GM12878 (cell line): Measurements from ENCODE around the gene RAB26. TPM values are rescaled to one million over a fixed set of nuclear protein-coding genes. Genes with fewer than 3 reads are reported as not detected.

Source experiments
- ATAC-seq: fragments of 200-7000 bp; cut with Tn5 transposase; 3 replicates; pipeline ENCODE4 v1.9.1; 2020; ENCODE audit warnings: mild to moderate bottlenecking, moderate library complexity
- BruUV-seq: library from RNA; stranded (reverse); fragments of 400-500 nt; replicated peaks from 2 replicates; lab custom pipeline; 2021; lab: Mats Ljungman, UMichigan
- CTCF ChIA-PET: fragments of 300-600 bp; sonication (Branson Sonifier 250); formaldehyde crosslinking; extraction: SDS; loops from one replicate; lab custom pipeline; 2021; ENCODE audit warnings: inconsistent platforms; lab: Yijun Ruan, JAX
- POLR2A ChIA-PET: fragments of 350-600 bp; formaldehyde crosslinking; extraction: SDS; loops from one replicate; lab custom pipeline; 2021; ENCODE audit warnings: inconsistent platforms; lab: Charles Lee
- RAD21 ChIA-PET: fragments of 300-600 bp; sonication (Branson Sonifier 250); formaldehyde crosslinking; loops from one replicate; lab custom pipeline; 2023; ENCODE audit warnings: antibody characterized with exemption; ENCODE audit not compliant: unreplicated experiment; lab: Charles Lee
- SMC1A ChIA-PET: fragments of 300-600 bp; sonication (Branson Sonifier 250); formaldehyde crosslinking; loops from one replicate; lab custom pipeline; 2023; ENCODE audit not compliant: unreplicated experiment, uncharacterized antibody; lab: Charles Lee
- DNase-seq: peaks from one replicate; pipeline ENCODE4 v3.0.0-alpha.2; 2011; ENCODE audit warnings: low read depth, low spot score
- FAIRE-seq: peaks from 3 replicates; lab custom pipeline; 2011; peaks lifted over from hg19 to GRCh38; lab: Jason Lieb, UNC
- H2AFZ ChIP-seq: 2 replicates; pipeline ENCODE4 v1.6.0; 2011; ENCODE audit warnings: low read depth, low read length, control low read depth; ENCODE audit not compliant: control insufficient read depth
- H3K27ac ChIP-seq: 2 replicates; pipeline ENCODE4 v1.5.1; 2011; ENCODE audit warnings: control low read depth; ENCODE audit not compliant: control insufficient read depth, insufficient read depth
- H3K27me3 ChIP-seq, 2 experiments: replicated peaks in 1 of 2; 2 replicates each; pipeline versions ENCODE4 v1.6.0 to v1.6.1; 2011; ENCODE audit warnings: low read length in 1 of 2; ENCODE audit not compliant: control insufficient read depth in 2 of 2, insufficient read depth in 2 of 2
- H3K36me3 ChIP-seq, 2 experiments: 2 replicates each; pipeline ENCODE4 v1.5.1; 2011; ENCODE audit warnings: low read length in 1 of 2; ENCODE audit not compliant: control insufficient read depth in 2 of 2, insufficient read depth in 2 of 2
- H3K4me1 ChIP-seq: 2 replicates; pipeline ENCODE4 v1.6.1; 2011; ENCODE audit warnings: mild to moderate bottlenecking, low read length, moderate library complexity, mixed read lengths; ENCODE audit not compliant: control insufficient read depth, insufficient read depth
- H3K4me2 ChIP-seq: 2 replicates; pipeline ENCODE4 v1.6.0; 2011; ENCODE audit warnings: control low read depth; ENCODE audit not compliant: control insufficient read depth, insufficient read depth
- H3K4me3 ChIP-seq: fragments of 200-600 bp; sonication (generic); 2 replicates; pipeline ENCODE4 v1.5.1; 2016
- H3K79me2 ChIP-seq: 2 replicates; pipeline ENCODE4 v1.6.0; 2011; ENCODE audit warnings: low read length; ENCODE audit not compliant: control insufficient read depth, insufficient read depth
- H3K9ac ChIP-seq: 2 replicates; pipeline ENCODE4 v1.8.0; 2011; ENCODE audit warnings: low read length, control low read depth, mixed read lengths; ENCODE audit not compliant: control insufficient read depth, insufficient read depth
- H3K9me3 ChIP-seq: replicated peaks from 3 replicates; pipeline ENCODE4 v1.5.1; 2011; ENCODE audit warnings: mild to moderate bottlenecking, low read length; ENCODE audit not compliant: control insufficient read depth, insufficient read depth
- H4K20me1 ChIP-seq: 2 replicates; pipeline ENCODE4 v1.6.0; 2011; ENCODE audit not compliant: control insufficient read depth, insufficient read depth
- POLR2A ChIP-seq: IDR thresholded peaks from 2 replicates; pipeline ENCODE4 v1.6.1; 2011; ENCODE audit warnings: low read depth, mild to moderate bottlenecking, low read length
- RFX5 ChIP-seq: IDR thresholded peaks from 2 replicates; pipeline ENCODE4 v1.6.1; 2011; ENCODE audit warnings: low read depth, low read length, improper control_type of control experiment
- SP1 ChIP-seq: IDR thresholded peaks from one replicate; pipeline ENCODE4 v1.6.1; 2011; ENCODE audit warnings: low read depth, low read length
- ZBTB33 ChIP-seq: fragments of 450-650 bp; IDR thresholded peaks from 2 replicates; pipeline ENCODE4 v1.6.1; 2017; ENCODE audit warnings: mild to moderate bottlenecking
- WGBS: methylation state at CpG from one replicate; pipeline ENCODE4 v1.1.6; 2016; ENCODE audit warnings: low lambda C conversion rate; ENCODE audit not compliant: insufficient replicate concordance, insufficient coverage; ENCODE audit errors: missing lambda C conversion rate; 5-methylcytosine and 5-hydroxymethylcytosine counted together
- in situ Hi-C: fragments of 300-500 bp; cut with MboI; formaldehyde crosslinking; loops from 9 replicates; pipeline ENCODE4 v1.14.3; 2018; ENCODE audit warnings: mixed read lengths
- intact Hi-C: fragments of 100-400 bp; cut with micrococcal nuclease; formaldehyde crosslinking; loops from one replicate; pipeline ENCODE4 v1.14.2; 2022; ENCODE audit not compliant: unreplicated experiment
- polyA plus RNA-seq, 11 experiments: library from polyadenylated mRNA; depleted of rRNA in 4 of 11; unstranded in 6 of 11; stranded (reverse) in 5 of 11; fragments of >200 nt; fragmentation: Nextera tagmentation in 4 of 11; fragmentation: Illumina TruSeq in 1 of 11; extraction: Ambion mirVana in 4 of 11; extraction: Trizol in 1 of 11; gene quantifications; 1 replicate in 1 of 11; 2 replicates in 10 of 11; pipeline versions ENCODE4 v1.2.1 to v1.2.3, GENCODE V29; 2011 to 2016; ENCODE audit warnings: inconsistent platforms in 2 of 11, missing spikeins in 2 of 11, low read depth in 1 of 11
- total RNA-seq, 4 experiments: library from RNA; depleted of rRNA in 3 of 4; stranded (reverse); fragments of >200 nt in 3 of 4; fragmentation: Illumina TruSeq in 1 of 4; extraction: Trizol in 1 of 4; gene quantifications; 2 replicates each; pipeline versions ENCODE4 v1.2.1 to v1.2.3, GENCODE V29; 2013 to 2021

RAB26 gene
- total and polyA plus RNA-seq, 10 of the 15 experiments (the other 5 are each of a cell fraction or from before 2014, with no cell fraction given), result 0.13 to 4.5 (median 0.33) TPM; not detected in 1

DNA sequence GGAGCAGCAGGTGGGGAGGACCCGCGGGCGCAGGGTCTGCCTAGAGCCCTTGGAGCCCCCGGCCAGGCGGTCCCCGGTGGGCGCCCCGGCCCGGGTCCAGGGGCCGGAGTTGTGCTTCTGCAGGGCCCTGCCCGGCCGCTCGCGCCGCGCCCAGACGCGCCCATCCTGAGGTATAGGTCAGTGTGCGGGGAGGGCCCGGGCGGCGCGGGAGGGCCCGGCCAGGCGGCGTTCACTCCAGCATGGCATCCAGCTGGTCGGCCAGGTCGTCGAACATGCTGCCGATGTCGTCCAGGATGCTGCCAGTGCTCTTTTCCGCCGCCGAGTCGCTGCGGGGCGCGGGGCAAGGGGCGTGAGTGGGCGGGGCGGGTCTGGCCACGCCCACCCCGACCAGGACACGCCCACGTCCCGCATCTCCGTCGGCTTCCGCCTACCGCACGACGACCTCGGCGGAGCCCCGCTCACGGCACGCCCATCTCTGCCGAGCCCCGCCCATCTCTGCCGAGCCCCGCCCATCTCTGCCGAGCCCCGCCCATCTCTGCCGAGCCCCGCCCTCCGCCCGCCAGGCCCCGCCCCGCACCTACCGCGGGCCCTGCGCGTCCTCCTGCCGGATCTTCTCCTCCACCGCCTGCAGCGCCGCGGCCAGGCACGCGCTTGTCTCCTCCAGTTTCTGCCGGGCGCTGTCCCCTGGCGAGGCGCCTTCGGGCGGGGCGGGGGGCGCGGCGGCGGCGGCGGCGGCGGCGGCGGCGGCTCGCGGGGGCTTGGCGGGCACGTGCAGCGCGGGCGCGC lies 30.1 kb downstream of the RAB26 start:
- ATAC-seq, result no peak; the same call in 2 of the 3 replicates
- FAIRE-seq, result no peak

More for the DNA sequence above, 30.1 kb downstream of the RAB26 start:
- H3K9me3 ChIP-seq, result no peaks in the 10 kb centered on the region
- H3K27me3 ChIP-seq, result no peaks in the 10 kb centered on the region; a peak in 1 of 4 replicates
- WGBS, result 99% methylated on average over 23 of the region's 106 CpGs
- no peaks in the 10 kb centered on the region for H4K20me1 ChIP-seq
- SMC1A ChIA-PET, result no interaction called here
- no peak overlapping the region for H3K4me3 ChIP-seq
- no peak overlapping the region for H3K9ac ChIP-seq
- no peak overlapping the region for H3K27ac ChIP-seq
- POLR2A ChIA-PET, result no interaction called here
- TF ChIP-seq POLR2A, result peak; percentile 25; the same call in 1 of the 2 replicates
- 0 out of 2 replicates have a peak, but pooled peaks have one; percentile 9 for TF ChIP-seq ZBTB33
- TF ChIP-seq RFX5, result no peak
- TF ChIP-seq SP1, result peak; percentile 44
- TF ChIP-seq, all 136 proteins: peak for 3
- Histone ChIP-seq H2AFZ (no peak overlapping the region), H3K4me2 (no peak overlapping the region), H3K4me1 (no peaks in the 10 kb centered on the region), H3K36me3 (peaks cover 6 to 7% of the 10 kb centered on the region in 2 experiments; a peak in 3 of 4 replicates), H3K79me2 (no peaks in the 10 kb centered on the region)
- intact Hi-C loops, result no loop called here
- in situ Hi-C loops, result no loop called here
- CTCF ChIA-PET, result no interaction called here
- no TSS peak for BruUV-seq
- RAD21 ChIA-PET, result no interaction called here
- DNase-seq, result no peak
